ENCODE data around the gene EIF6. TPM values are rescaled to one million over a fixed set of nuclear protein-coding genes. Genes with fewer than 3 reads are reported as not detected.
A peak's percentile ranks its signal among the peaks of the same experiment; 100 is the strongest.

The EIF6 gene
- total and polyA plus RNA-seq, 12 donors: 56.7 to 263 (median 114) TPM

GRCh38 chr20:35326740-35327073 is 42.1 kb upstream of the EIF6 start:
- WGBS, 4 donors: 77 to 88% (median 81%) methylated on average over 3 of the region's 3 CpGs
- peak overlapping the region in 4 of 5 donors; percentile 7 to 68 (median 38) for H3K27ac ChIP-seq
- no peaks in the 10 kb centered on the region for H3K36me3 ChIP-seq (replicated peaks in 1 of 2)
- H3K27me3 ChIP-seq: no peaks in the 10 kb centered on the region
- H3K4me3 ChIP-seq: no peak overlapping the region
- H3K4me1 ChIP-seq (replicated peaks in 1 of 2): peaks cover 9 to 29% of the 10 kb centered on the region in 2 donors
- no peak for DNase-seq
- TF ChIP-seq POLR2A (IDR thresholded peaks at IDR 0.05) (no peak), CTCF (IDR thresholded peaks at IDR 0.05) (no peak)
- intact Hi-C loops (cut with DNase I): no loop called here
- H3K9me3 ChIP-seq (replicated peaks in 1 of 3): no peaks in the 10 kb centered on the region

GRCh38 chr20:35326021-35326739 is 41.6 kb upstream of the EIF6 start:
- Histone ChIP-seq H3K4me1 (replicated peaks in 1 of 2) (peaks cover 9 to 29% of the 10 kb centered on the region in 2 donors), H3K36me3 (replicated peaks in 1 of 2) (no peaks in the 10 kb centered on the region), H3K4me3 (no peak overlapping the region), H3K9me3 (replicated peaks in 1 of 3) (no peaks in the 10 kb centered on the region), H3K27me3 (no peaks in the 10 kb centered on the region), H3K27ac (peak overlapping the region in 2 of 5 donors; percentile 68)
- no peak for TF ChIP-seq CTCF (IDR thresholded peaks at IDR 0.05)
- no peak for TF ChIP-seq POLR2A (IDR thresholded peaks at IDR 0.05)
- DNase-seq: peak in 2 of 7 donors; percentile 28 to 67
- WGBS, 4 donors: 72 to 82% (median 79%) methylated on average over 9 to 11 of the region's 11 CpGs
- intact Hi-C loops (cut with DNase I): no loop called here

GRCh38 chr20:35325401-35325800 is 40.8 kb upstream of the EIF6 start:
- Histone ChIP-seq H3K27ac (peak overlapping the region in 1 of 5 donors; percentile 68), H3K9me3 (replicated peaks in 1 of 3) (no peaks in the 10 kb centered on the region), H3K27me3 (no peaks in the 10 kb centered on the region), H3K4me3 (no peak overlapping the region), H3K4me1 (replicated peaks in 1 of 2) (peaks cover 9 to 29% of the 10 kb centered on the region in 2 donors), H3K36me3 (replicated peaks in 1 of 2) (no peaks in the 10 kb centered on the region)
- intact Hi-C loops (cut with DNase I): no loop called here
- WGBS, 4 donors: 86 to 93% (median 93%) methylated on average over 6 of the region's 6 CpGs
- no peak for DNase-seq
- no peak for TF ChIP-seq CTCF (IDR thresholded peaks at IDR 0.05)
- TF ChIP-seq POLR2A (IDR thresholded peaks at IDR 0.05): no peak

GRCh38 chr20:35320396-35321126 is 36.0 kb upstream of the EIF6 start:
- TF ChIP-seq POLR2A (IDR thresholded peaks at IDR 0.05) (no peak), CTCF (IDR thresholded peaks at IDR 0.05) (no peak)
- 87 to 97% (median 95%) methylated on average over 3 of the region's 3 CpGs for WGBS, 4 donors
- Histone ChIP-seq H3K36me3 (replicated peaks in 1 of 2) (no peaks in the 10 kb centered on the region), H3K4me3 (no peak overlapping the region), H3K27me3 (no peaks in the 10 kb centered on the region), H3K27ac (no peak overlapping the region), H3K9me3 (replicated peaks in 1 of 3) (no peaks in the 10 kb centered on the region), H3K4me1 (replicated peaks in 1 of 2) (peaks cover 0 to 9% of the 10 kb centered on the region in 2 donors)
- intact Hi-C loops (cut with DNase I): no loop called here
- DNase-seq: no peak

Measured in adrenal gland (tissue), 12 donors.